Stimulated activated CD4-positive, alpha-beta T cell treated with anti-CD3 and anti-CD28 coated beads, Interleukin-4, amount 100 ng/mL, for 1 hour (primary cell): ENCODE measurements around the gene GPR160.
"Not testable (repeated sequence)": the region's sequence is repeated elsewhere in the genome, so short reads cannot be mapped to it uniquely, and the experiment has no call there.

ENCODE experiments used
- DNase-seq: peaks from one replicate; pipeline ENCODE4 v3.0.0-alpha.2; 2020

The GPR160 gene

GRCh38 chr3:170076715-170077238 is 39.0 kb downstream of the GPR160 start:
- DNase-seq: no peak

DNA sequence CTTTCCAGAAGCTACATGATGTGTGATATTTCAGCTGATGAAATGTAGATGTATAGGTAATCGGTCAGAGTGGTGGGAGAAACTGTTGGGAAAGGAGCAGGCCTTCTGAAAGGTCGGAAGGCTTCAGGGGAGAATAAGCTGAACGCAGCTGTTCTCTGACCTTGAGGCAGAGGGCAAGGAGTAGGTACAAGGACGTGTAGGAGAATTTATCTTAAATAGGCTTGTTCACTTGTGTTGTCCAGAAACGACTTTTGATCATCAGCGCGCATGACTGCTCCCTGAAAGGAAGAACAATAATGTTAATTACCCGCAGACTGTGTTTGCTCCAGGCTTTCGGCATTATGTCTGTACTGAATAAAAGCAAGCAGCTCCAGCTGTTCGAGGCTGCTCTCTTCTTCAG is 39.6 kb downstream of the GPR160 start:
- no peak for DNase-seq

DNA sequence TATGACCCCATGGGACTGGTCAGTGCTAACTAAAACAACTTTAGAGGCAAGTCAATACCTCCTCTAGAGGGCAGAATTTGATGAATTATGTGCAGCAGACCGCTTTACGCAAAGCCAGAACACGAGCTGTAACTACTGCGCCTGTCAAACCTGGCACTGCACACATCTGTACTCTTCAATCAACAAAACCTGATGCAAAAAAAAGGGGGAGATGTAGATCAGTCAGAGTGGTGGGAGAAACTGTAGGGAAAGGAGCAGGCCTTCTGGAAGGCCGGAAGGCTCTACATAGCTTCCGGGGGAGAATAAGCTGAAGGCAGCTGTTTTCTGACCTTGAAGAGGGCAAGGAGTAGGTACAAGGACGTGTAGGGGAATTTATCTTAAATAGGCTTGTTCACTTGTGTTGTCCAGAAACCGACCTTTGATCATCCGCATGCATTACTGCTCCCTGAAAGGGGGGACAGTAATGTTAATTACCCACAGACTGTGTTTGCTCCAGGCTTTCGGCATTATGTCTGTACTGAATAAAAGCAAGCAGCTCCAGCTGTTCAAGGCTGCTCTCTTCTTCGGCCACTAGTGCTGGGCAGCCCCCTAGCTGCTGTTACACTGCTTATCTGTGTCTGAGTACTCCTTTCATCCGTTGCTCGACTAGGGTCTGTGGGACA is 41.0 kb downstream of the GPR160 start:
- DNase-seq: no peak

DNA sequence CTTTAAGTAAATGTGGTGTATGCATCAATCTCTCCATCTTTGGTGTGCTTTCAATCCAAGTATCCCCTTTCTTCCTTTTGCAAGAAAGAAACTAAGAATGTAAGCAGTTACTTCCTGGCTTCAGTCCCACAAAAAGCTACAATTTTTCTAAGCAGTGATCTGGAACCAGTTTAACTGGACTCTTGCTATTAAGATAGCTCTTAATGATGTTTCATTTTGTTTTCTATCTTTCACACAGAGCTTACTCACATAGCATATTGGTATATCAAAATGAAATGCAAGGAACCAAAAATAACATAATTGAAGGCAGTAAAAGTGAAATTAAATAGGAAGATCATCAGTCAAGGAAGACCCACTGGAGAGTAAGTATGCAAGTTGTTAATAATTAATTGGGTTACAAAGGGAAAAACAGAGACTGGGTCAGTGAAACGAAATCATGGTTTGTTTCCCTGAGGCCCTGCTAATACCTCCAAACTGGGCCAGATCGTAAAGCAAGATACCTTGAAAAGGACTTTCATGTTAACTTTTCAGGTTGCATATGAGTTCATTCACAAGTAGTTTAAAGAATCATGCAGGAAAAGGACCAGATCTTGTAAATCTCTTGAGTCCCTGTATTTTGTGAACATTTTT is 41.9 kb downstream of the GPR160 start:
- DNase-seq: no peak

GRCh38 chr3:170080605-170081004 is 42.8 kb downstream of the GPR160 start:
- DNase-seq: no peak

DNA sequence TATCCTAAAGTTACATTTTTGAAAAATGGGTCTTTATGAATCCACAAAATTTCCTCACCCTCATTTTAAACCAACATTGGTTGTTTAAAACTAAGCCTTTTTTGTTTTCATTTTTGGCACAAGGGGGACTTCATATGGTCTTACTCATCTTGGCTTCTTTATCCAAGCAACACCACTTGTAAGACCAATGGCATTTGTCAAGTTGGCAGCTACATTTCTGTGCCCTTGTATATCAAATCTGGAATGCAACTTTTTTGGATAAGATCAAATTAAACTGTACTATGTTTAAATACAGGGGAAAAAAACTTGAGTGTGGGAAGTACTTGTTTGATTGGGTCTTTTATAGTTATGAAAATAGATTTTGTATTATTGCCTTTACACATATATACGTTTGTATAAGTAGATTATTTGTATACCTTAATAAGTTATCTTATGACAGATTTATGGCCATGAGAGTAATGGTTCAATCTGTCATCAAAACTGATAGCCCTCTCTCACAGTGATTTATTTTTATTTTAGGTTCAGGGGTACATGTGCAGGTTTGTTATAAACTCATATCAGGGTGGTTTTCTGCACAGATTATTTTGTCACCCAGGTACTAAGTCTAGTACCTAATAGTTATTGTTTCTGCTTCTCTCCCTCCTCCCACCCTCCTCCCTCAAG is 43.4 kb downstream of the GPR160 start:
- no peak for DNase-seq

GRCh38 chr3:170083343-170083742 is 45.5 kb downstream of the GPR160 start:
- no peak for DNase-seq

- no peak for DNase-seq
Measured at GRCh38 chr3:170085396-170085795, 47.6 kb downstream of the GPR160 start.

DNA sequence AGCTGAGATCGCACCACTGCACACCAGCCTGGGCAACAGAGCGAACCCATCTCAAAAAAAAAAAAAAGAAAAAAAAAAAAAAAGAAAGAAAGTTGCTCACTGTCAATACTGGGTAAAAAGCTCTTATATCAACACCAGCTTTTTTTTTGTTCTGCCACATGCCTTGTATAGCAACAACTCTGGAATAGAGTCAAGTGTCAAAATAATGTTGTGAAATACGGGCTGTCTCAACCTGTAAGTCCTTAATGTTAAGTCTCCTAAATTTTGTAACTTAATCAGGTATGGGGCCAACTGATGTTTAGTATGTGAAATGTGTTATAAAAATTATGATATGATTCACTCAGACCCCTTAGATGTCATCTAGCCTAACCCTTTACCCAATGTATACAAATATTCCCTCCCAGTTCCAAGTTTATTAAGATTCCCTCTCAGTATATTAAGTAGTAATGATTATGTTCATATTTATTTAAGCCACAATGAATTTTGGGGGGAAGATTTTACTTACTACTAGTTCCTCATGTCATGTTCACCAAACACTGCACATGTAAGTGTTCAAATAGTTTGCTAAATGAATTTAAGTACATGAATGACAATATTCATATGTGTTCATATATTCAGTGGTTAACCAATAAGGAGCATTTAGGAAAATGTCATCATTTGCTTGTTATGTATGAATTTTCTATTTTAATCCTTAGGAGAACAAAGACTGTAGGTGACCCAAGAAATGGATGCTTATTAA is 52.2 kb downstream of the GPR160 start:
- no peak for DNase-seq

DNA sequence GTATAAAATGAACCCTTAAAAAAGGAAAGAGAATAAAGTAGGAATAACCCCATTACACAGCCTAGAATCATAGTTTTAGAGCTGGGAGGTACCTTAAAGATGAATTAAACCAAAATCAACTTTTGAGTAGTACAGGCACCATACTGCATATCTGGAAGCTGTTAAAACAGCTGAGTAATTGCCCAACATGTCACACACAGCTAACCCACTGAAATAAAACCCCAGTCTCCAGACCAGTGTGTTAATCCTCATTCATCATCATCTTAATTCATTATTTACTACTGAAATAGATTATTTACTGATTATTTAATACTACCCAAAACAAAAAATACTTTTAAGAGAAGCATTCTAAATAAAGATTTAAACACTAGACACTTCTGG is 52.8 kb downstream of the GPR160 start:
- no peak for DNase-seq

GRCh38 chr3:170092907-170093306 is 55.1 kb downstream of the GPR160 start:
- no peak for DNase-seq

- no peak for DNase-seq
Measured at GRCh38 chr3:170095771-170096170, 58.0 kb downstream of the GPR160 start.

- no peak for DNase-seq
Measured at GRCh38 chr3:170096342-170096741, 58.5 kb downstream of the GPR160 start.

- DNase-seq: no peak
Measured at GRCh38 chr3:170098753-170099152, 61.0 kb downstream of the GPR160 start.

DNA sequence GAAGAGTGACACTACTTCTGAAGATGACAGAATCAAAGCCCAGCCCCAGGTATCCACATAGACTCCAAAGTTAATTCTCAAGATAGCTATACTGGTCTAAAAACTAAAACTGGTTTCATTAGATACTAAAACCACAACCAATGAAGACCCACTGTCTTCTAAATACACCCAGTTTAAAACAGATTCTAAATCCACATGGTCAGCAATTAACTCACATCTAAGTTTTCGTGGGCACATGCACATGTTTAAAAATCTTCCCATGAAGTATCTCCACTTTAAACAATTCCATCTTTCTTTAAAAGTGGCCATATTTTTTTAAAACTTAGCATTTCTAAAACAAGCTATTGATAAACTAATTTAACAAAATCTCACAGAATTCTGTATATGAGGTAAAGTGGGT is 63.1 kb downstream of the GPR160 start:
- no peak for DNase-seq

- DNase-seq: no peak
Measured at GRCh38 chr3:170102431-170102830, 64.6 kb downstream of the GPR160 start.

DNA sequence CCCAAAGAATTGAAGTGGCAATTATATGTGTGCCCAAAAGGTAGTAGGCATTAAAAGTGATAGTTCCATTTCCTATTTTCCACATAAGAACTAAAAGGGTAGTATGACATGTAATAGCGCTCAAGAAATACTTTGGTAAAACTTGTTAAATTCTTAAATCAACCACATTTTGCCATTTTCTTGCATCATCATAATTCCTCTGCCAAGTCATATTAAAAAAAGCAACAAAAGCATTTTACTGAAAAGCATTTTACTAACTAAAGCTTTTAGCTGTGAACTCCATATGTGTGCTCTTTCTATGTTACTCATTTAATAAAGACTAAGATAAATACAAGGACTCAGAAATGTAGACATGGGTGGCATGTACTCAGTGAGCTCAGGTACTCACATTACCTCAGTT is 70.1 kb downstream of the GPR160 start:
- no peak for DNase-seq

GRCh38 chr3:170108955-170109354 is 71.2 kb downstream of the GPR160 start:
- DNase-seq: no peak

GRCh38 chr3:170109579-170110293 is 71.9 kb downstream of the GPR160 start:
- no peak for DNase-seq

DNA sequence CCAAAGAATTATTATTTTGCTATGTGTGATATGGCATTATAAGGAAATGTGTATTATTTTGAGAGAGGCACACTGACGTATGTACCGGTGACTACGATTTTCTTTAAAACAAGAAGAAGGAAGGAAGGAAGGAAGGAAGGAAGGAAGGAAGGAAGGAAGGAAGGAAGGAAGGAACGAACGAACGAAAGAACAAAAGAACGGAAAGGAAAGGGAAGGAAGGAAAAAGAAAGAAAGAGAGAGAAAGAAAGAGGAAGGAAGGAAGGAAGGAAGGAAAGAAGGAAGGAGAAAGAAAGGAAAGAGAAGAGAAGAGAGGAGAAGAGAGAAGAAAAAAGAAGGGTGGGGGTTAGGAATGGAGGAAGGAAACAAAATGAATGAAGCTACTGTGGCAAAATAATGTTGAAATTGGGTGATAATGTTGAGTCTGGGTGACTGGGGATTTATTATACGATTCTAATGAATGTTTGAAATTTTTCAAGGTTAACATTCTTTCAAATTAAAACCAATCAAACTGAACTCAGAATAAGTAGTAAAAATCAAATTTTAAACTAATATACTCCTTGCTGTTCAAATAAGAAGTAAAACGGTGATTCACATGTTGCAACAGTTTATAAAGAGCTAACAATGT is 73.5 kb downstream of the GPR160 start:
- no peak for DNase-seq

DNA sequence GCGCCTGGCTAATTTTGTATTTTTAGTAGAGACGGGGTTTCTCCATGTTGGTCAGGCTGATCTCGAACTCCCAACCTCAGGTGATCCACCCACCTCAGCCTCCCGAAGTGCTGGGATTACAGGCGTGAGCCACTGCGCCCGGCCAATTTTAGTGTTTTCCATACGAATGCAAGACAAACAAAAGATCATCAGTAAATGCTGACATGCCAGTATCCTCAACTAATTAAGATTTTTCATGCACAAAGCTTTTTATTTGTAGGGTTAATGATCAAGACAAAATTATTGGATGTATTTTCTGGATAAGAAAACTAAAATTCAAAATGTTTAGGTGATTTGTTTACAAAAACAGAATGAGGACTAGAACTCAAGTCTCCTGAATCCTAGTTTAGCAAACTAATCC is 76.4 kb downstream of the GPR160 start:
- not testable (repeated sequence) for DNase-seq

DNA sequence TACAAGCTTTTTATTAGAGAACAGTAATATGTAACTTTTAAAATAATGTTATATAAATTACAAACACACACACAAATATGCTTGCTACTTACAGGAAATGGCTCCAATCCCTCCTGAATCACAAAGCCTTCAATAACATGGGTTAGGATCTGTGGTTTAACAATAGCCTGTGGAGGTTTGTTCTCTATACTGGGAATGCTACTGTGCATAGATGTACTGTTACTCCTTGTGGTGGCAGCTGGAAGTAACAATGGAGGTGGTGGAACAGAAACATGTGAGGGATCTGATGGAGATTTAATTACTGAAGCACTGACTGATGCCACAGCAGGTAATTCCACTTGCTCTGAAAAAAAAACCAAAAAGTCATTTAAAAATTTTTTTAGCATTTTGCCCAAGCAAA is 79.3 kb downstream of the GPR160 start:
- no peak for DNase-seq
